Ovary (tissue), 9 donors: ENCODE results near the gene TSPAN3. TPM values are rescaled to one million over a fixed set of nuclear protein-coding genes. Genes with fewer than 3 reads are reported as not detected.

Source experiments
- DNase-seq, 5 donors: peaks; one replicate each; pipeline ENCODE4 v3.0.0-alpha.2; 2019 to 2020
- H3K27ac ChIP-seq, 2 donors: fragments of 200-600 bp; one replicate each; pipeline versions ENCODE4 v1.5.1 to v1.8.0; 2019 to 2022
- H3K27me3 ChIP-seq: fragments of 200-600 bp; one replicate; pipeline ENCODE4 v1.8.0; 2022
- H3K36me3 ChIP-seq: fragments of 200-600 bp; sonication (generic); one replicate; pipeline ENCODE4 v1.5.1; 2019
- H3K4me1 ChIP-seq: one replicate; pipeline ENCODE4 v1.8.1; 2013; ENCODE audit warnings: mild to moderate bottlenecking, moderate library complexity; ENCODE audit not compliant: insufficient read depth
- H3K4me3 ChIP-seq: fragments of 200-600 bp; sonication (generic); one replicate; pipeline ENCODE4 v1.5.1; 2017
- H3K9me3 ChIP-seq, 2 donors: fragments of 200-600 bp in 1 of 2; sonication (generic) in 1 of 2; one replicate each; pipeline versions ENCODE4 v1.5.1 to v1.8.1; 2013 to 2019; ENCODE audit warnings: mild to moderate bottlenecking in 1 of 2, moderate library complexity in 1 of 2
- EP300 ChIP-seq: sonication (generic); formaldehyde crosslinking; IDR thresholded peaks from one replicate; pipeline ENCODE4 v1.6.1; 2017; ENCODE audit warnings: antibody characterized with exemption
- POLR2A ChIP-seq: fragments of 450-650 bp; IDR thresholded peaks from one replicate; pipeline ENCODE4 v1.6.1; 2017; ENCODE audit warnings: antibody characterized with exemption, mild to moderate bottlenecking, moderate library complexity
- WGBS, 3 donors: extraction: QIAGEN DNeasy Blood & Tissue Kit in 1 of 3; methylation state at CpG; one replicate each; pipeline versions ENCODE4 v1.1.5 to v1.1.7; 2013 to 2017; 5-methylcytosine and 5-hydroxymethylcytosine counted together
- intact Hi-C, 4 donors: fragments of 100-400 bp; cut with DNase I; formaldehyde crosslinking; loops; one replicate each; pipeline versions ENCODE4 v1.11.0 to v1.15.1; 2022 to 2023
- polyA plus RNA-seq, 2 donors: library from polyadenylated mRNA; stranded (reverse); fragments of 200-250 nt in 1 of 2; fragments of 350-450 nt in 1 of 2; fragmentation: Illumina TruSeq in 1 of 2; extraction: RNeasy Lipid Tissue Mini Kit (QIAGEN cat#74804) in 1 of 2; gene quantifications; one replicate each; pipeline ENCODE4 v1.2.3, GENCODE V29; 2013 to 2014
- total RNA-seq, 7 donors: library from RNA; depleted of rRNA in 2 of 7; stranded (reverse); fragments of >200 nt in 2 of 7; fragmentation: NEBNext Ultra II Directional in 3 of 7; extraction: Animal tissue kit (Norgen Biotek cat#: 25700) in 3 of 7; gene quantifications; one replicate each; pipeline versions ENCODE4 v1.1.0 to v1.2.4, GENCODE V29; 2016 to 2023
- TF ChIP-seq, protein P1 (sequence below), 3 donors: fragments of 450-650 bp in 2 of 3; fragments of 200-600 bp in 1 of 3; IDR thresholded peaks; one replicate each; pipeline versions ENCODE4 v1.5.1 to v1.8.0; 2016 to 2022; ENCODE audit warnings: antibody characterized with exemption in 3 of 3, mild to moderate bottlenecking in 1 of 3
- donor health status: DM: no; HTN: no; CAD: no; lungs with moderate emphysema.
- donor health status: DM: no; HTN: no; CAD: no.
- donor health status: Bipolar disorder and iron deficiency.
- donor health status: DM: yes; HTN: yes; CAD: no.
- donor health status: DM: no; HTN: no; CAD: no.
- donor health status: DM: yes; HTN: yes; CAD: no.

TSPAN3 gene
- total and polyA plus RNA-seq, 9 donors = 140 to 266 (median 196) TPM

DNA sequence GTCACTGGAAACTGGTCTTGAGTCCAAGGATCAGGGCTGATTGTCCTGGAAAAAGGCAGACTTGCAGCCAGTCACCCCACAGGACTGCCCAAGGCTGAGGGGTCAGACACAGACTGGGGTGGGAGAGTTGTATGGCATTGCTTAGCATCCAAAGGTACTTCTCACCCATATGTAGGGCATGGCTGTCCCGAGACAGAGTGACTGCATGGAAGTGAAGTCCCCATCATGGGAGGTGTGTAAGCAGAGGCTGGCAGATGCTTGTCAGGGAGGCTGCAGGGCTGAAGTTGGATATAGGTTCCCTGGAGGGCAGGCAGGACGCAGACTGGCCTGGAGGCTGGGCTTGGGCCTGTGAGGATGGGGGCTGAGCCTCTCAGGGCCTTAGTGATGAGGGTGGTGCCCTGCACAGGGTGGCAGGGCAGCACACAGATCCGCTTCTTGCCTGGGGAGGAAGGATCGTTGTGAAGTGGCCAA lies 44.9 kb downstream of the TSPAN3 start:
- TF ChIP-seq EP300 (no peak), POLR2A (no peak)
- TF ChIP-seq, protein P1, sequence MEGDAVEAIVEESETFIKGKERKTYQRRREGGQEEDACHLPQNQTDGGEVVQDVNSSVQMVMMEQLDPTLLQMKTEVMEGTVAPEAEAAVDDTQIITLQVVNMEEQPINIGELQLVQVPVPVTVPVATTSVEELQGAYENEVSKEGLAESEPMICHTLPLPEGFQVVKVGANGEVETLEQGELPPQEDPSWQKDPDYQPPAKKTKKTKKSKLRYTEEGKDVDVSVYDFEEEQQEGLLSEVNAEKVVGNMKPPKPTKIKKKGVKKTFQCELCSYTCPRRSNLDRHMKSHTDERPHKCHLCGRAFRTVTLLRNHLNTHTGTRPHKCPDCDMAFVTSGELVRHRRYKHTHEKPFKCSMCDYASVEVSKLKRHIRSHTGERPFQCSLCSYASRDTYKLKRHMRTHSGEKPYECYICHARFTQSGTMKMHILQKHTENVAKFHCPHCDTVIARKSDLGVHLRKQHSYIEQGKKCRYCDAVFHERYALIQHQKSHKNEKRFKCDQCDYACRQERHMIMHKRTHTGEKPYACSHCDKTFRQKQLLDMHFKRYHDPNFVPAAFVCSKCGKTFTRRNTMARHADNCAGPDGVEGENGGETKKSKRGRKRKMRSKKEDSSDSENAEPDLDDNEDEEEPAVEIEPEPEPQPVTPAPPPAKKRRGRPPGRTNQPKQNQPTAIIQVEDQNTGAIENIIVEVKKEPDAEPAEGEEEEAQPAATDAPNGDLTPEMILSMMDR (IDR thresholded peaks at IDR 0.05) = no peak
- Histone ChIP-seq H3K27me3 (no peaks in the 10 kb centered on the region), H3K4me1 (peaks cover 4% of the 10 kb centered on the region), H3K27ac (no peak overlapping the region), H3K36me3 (no peaks in the 10 kb centered on the region), H3K9me3 (no peaks in the 10 kb centered on the region), H3K4me3 (no peak overlapping the region)
- WGBS, 3 donors = 91 to 96% (median 92%) methylated on average over 4 of the region's 4 CpGs
- intact Hi-C loops = loop anchor here in 2 of 4 donors (5.0 to 10.0 kb wide), 3 partner anchors 81 to 519 kb away; no protein-coding TSS in a partner anchor
- DNase-seq = peak in 3 of 5 donors; percentile 7 to 12 (median 10)

DNA sequence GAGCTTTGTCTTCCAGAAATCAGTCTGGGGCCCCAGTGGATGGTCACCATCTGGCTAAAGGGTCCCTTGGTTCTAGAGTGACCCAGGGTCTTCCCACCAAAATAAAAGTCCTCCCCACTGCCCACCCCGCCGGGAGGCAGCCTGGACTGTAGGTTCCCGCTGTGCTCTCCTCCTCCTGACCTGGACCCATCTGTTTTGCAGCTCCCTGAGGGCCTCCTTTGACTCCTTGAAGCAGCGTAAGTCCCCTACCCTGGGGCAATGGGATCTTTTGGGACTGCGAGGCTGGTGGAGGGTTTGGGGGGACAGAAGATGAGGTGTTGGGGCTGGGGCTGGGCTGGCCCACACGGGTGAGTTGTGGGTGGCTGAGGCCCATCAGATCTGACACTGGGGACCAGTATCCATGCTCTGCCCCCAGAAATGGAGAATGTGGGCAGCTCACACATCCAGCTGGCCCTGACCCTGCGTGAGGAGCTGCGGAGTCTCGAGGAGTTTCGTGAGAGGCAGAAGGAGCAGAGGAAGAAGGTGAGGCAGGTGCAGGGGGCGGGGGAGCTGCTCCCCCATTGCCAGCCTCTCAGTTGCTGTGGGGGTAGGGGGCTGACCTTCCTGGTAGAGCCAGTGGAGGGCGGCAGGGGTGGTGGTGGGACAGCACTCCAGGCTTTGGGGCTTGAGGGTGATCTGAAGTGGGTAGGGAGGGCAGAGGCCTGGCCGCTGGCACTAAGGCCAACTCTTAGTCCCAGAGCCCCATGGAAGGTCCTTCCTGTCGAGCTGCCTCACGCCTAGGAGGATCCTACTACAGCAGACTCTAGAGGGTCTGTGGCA lies 45.6 kb downstream of the TSPAN3 start:
- Histone ChIP-seq H3K27ac (no peak overlapping the region), H3K27me3 (no peaks in the 10 kb centered on the region), H3K36me3 (no peaks in the 10 kb centered on the region), H3K4me3 (no peak overlapping the region), H3K4me1 (peaks cover 4% of the 10 kb centered on the region), H3K9me3 (no peaks in the 10 kb centered on the region)
- intact Hi-C loops = loop anchor here in 2 of 4 donors (5.0 to 10.0 kb wide), 3 partner anchors 82 to 520 kb away; no protein-coding TSS in a partner anchor
- WGBS, 3 donors = 90 to 91% (median 90%) methylated on average over 15 of the region's 15 CpGs
- TF ChIP-seq, protein P1 (IDR thresholded peaks at IDR 0.05) = no peak
- TF ChIP-seq EP300 (no peak), POLR2A (no peak)
- DNase-seq = peak; percentile 6 to 24 (median 16)

DNA sequence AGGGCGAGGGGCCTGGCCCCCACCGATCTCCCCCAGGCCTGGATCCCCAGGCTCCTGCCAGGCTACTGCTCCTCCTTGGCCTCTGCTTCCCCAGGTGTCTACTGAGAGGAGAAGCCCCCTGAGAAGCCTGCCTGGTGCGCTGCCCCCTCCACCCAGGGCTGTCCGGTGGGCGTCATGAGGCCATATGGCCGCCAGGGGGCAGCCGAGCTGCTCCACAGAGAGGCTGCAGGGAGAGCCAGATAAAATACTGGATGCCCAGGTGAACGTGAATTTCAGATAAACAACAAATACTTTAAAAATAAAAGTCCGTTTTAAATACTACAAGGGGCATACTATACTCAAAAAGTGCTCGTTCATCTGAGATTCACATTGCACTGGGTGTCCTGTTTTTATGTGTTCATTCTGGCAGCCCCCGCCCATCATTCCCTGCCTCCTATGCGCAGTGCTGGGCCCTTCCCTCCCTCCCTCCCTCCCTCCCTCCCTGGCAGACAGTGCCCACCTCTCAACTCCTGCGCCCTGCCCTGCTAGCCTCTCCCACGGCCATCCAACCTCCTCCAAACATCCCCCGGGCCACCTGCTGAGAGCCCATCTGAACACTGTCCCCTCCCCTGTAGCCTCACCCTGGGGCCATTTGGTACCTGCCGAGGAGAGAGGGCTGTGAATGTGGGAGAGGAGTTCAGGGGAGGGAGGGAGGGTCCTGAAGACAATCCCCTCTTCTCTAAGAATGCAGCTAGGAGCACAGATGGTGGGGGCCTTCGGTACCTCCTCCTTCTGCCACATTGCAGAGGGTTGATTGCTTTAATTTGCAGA lies 46.4 kb downstream of the TSPAN3 start:
- no peaks in the 10 kb centered on the region for H3K36me3 ChIP-seq
- H3K9me3 ChIP-seq = no peaks in the 10 kb centered on the region
- no peaks in the 10 kb centered on the region for H3K27me3 ChIP-seq
- no peak overlapping the region for H3K4me3 ChIP-seq
- intact Hi-C loops = loop anchor here in 2 of 4 donors (5.0 to 10.0 kb wide), 3 partner anchors 83 to 520 kb away; no protein-coding TSS in a partner anchor
- 24 to 26% (median 24%) methylated on average over 15 to 17 of the region's 17 CpGs for WGBS, 3 donors
- TF ChIP-seq, protein P1 (IDR thresholded peaks at IDR 0.05) = peak; percentile 79 to 94 (median 84)
- TF ChIP-seq EP300 = no peak
- DNase-seq = peak; percentile 61 to 83 (median 77)
- H3K27ac ChIP-seq = no peak overlapping the region
- peaks cover 4% of the 10 kb centered on the region for H3K4me1 ChIP-seq

DNA sequence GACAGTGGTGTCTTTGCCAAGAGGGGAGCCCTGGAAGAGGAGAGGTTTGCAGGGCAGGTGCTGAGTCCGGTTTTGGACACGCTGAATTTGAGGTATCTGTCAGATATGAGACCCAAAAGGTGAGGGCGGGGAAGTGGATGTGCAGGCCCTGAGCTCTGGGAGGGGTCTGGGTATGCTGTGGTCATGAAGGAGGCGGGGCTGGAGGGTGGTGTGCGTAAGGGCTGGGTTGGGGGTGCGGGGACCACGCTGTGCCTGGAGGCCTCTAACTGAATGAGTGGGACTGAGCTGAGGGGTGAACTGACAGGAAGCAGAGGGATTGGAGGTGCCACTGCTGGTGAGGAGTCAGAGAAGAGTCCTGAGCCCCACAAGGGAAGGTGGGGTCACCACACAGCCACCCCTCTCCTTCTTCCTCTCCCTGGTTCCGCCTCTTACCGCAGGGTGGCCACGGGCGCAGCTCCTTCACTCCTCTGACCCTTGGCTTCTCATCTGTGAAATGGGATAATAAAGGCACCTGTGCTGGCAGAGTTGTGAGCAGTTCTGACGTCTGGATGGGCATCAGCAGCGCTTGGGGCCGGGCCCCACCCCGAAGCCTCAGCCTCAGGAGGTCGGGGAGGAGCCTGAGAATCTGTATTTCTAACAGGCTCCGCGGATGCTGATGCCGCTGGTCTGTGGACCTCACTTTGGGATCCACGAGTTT lies 47.2 kb downstream of the TSPAN3 start:
- H3K4me3 ChIP-seq = no peak overlapping the region
- intact Hi-C loops = loop anchor here in 1 of 4 donors (10.0 kb wide), 1 partner anchor 521 kb away; no protein-coding TSS in a partner anchor
- H3K27ac ChIP-seq = no peak overlapping the region
- H3K27me3 ChIP-seq = no peaks in the 10 kb centered on the region
- no peaks in the 10 kb centered on the region for H3K9me3 ChIP-seq
- DNase-seq = peak in 2 of 5 donors; percentile 6 to 10
- TF ChIP-seq, protein P1 (IDR thresholded peaks at IDR 0.05) = no peak
- TF ChIP-seq POLR2A = no peak
- TF ChIP-seq EP300 = no peak
- no peaks in the 10 kb centered on the region for H3K36me3 ChIP-seq
- WGBS, 3 donors = 51 to 59% (median 52%) methylated on average over 16 to 20 of the region's 20 CpGs
- H3K4me1 ChIP-seq = peaks cover 4% of the 10 kb centered on the region
